Measurements from ENCODE around the gene ACBD4.

Gene ACBD4

DNA sequence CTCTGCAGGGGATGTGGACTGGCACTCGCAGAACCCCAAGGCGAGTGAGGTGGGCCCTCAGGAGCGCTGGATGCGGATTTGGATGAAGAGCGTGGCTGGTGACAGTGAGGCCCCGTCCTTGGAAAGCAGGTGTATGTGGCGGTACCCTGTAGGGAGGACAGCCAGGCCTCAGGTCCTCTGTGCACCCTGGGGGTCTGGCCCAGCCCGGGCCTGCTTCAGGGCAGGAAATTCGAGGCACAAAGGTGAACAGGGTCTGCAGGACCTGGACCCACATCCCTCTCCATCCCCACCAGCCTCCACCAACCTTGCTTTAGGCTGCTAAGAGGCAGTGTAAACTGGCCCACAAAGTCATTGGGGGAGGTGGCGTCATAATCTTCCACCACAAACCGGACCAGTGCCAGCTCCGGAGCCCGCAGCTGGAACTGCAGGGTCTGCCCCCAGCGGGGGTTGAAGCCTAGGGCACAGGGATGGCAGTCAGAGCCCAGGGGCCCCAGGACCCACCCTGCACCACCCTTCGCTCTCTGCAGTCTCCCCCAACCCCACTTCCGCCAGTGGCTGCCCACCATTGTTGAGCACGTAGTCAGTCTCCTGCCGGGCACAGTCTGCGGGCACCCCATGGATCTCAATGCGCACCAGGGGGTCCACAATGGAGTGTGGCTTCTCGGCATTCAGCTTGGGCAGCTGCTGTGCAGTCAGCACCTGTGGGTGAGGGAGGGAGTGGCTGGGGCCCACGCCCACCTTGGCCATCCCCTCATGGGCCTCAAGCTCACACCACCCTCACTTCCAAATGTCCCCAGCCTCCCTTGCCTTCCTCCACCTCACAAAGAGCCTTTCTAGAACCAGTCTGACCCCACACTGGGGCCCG, 22.7 kb upstream of the ACBD4 start:
- no peak for DNase-seq (ENCODE audit: low read depth)
- H3K4me3 ChIP-seq (ENCODE audit: control insufficient read depth, low read depth, low read length) = no peak overlapping the region
- TF ChIP-seq, protein P1, sequence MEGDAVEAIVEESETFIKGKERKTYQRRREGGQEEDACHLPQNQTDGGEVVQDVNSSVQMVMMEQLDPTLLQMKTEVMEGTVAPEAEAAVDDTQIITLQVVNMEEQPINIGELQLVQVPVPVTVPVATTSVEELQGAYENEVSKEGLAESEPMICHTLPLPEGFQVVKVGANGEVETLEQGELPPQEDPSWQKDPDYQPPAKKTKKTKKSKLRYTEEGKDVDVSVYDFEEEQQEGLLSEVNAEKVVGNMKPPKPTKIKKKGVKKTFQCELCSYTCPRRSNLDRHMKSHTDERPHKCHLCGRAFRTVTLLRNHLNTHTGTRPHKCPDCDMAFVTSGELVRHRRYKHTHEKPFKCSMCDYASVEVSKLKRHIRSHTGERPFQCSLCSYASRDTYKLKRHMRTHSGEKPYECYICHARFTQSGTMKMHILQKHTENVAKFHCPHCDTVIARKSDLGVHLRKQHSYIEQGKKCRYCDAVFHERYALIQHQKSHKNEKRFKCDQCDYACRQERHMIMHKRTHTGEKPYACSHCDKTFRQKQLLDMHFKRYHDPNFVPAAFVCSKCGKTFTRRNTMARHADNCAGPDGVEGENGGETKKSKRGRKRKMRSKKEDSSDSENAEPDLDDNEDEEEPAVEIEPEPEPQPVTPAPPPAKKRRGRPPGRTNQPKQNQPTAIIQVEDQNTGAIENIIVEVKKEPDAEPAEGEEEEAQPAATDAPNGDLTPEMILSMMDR (IDR thresholded peaks at IDR 0.05; ENCODE audit: control insufficient read depth, insufficient read depth, low read depth, low read length, missing control alignments) = no peak

DNA sequence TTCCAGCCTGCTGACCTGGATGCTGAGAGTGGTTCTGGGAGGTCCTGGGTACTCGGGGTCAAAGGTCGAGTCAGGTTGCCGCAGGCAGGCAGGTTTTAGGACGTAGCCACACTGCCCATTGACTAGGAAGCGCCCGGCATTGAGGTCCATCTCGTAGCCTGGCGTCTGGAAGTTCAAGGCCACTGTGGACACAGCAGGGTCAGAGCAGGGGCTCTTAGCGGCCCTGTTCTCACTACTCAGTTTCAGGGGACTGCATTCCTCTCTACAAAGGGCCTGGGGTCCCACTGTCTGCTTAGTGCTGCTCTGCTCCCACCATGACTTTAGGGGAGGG, 22.1 kb upstream of the ACBD4 start:
- TF ChIP-seq, protein P1 (IDR thresholded peaks at IDR 0.05; ENCODE audit: control insufficient read depth, insufficient read depth, low read depth, low read length, missing control alignments) = no peak
- H3K4me3 ChIP-seq (ENCODE audit: control insufficient read depth, low read depth, low read length) = no peak overlapping the region
- DNase-seq (ENCODE audit: low read depth) = no peak

DNA sequence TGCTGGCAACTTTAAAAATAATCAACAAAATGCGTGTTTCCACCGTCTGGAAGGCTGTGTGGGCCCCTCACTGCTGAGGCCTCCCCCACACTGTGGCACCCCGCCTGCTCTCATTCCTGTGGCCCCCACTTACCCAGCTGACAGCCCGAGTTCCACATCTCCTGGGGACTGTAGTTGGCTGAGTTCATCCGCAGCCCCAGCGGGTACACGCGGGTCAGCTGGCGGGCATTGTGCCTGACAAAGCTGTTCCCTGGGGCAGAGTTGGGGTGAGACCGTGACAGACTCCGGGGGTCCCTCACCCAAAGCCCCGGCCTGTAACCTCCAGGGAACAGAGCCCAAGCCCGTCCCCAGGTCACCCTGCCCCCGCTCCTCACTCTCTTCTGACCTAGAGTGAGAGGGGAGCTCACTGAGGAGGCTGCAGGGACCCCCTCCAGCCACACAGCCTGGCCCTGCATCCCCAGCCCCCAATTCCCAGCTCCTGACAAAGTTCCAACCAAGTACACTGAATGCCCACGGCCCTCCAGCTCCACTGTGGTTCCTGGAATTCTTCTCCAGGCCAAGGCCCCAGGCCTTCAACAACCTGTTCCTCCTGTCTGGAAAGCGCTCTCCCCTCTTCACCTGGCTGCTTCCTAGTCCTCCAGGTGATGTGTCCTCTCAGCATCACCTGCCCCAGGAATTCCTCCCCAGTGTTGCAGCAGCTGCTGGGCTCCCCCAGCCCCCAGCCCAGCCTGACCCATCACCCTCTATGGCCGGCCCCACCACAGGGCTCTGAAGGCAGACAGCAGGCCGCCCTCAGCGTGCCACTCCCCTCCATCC, 21.2 kb upstream of the ACBD4 start:
- TF ChIP-seq, protein P1 (IDR thresholded peaks at IDR 0.05; ENCODE audit: control insufficient read depth, insufficient read depth, low read depth, low read length, missing control alignments) = no peak
- H3K4me3 ChIP-seq (ENCODE audit: control insufficient read depth, low read depth, low read length) = no peak overlapping the region
- no peak for DNase-seq (ENCODE audit: low read depth)

DNA sequence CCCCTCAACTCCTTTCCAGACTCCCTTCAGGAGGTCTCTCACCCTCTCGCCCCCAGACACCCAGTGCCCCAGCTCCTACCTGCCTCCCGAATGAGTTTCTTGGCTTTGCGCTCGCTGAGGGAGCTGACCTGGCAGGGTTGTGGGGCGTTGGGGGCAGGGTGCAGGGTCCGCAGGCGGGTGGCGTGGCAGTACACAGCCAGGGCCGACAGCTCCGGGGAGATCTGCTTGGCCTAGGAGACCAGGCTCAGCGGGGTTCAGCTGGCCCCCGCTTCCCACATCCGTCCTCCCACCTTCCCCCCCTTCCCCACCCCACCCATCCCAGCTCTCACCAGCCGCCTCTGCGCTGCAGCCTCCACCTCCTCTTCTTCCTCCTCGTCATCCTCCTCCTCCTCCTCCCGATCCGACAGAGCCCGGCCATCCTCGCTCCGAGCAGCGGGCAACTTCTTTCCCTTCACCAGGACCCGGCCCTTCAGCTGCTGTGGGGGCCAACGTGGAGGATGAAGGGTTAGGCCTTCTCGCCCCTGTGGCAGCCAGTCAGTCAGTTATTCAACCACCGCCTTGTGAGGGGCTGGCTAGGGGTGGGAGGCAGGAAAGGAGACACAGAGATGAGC, 20.4 kb upstream of the ACBD4 start:
- no peak for DNase-seq (ENCODE audit: low read depth)
- TF ChIP-seq, protein P1 (IDR thresholded peaks at IDR 0.05; ENCODE audit: control insufficient read depth, insufficient read depth, low read depth, low read length, missing control alignments) = no peak
- no peak overlapping the region for H3K4me3 ChIP-seq (ENCODE audit: control insufficient read depth, low read depth, low read length)

DNA sequence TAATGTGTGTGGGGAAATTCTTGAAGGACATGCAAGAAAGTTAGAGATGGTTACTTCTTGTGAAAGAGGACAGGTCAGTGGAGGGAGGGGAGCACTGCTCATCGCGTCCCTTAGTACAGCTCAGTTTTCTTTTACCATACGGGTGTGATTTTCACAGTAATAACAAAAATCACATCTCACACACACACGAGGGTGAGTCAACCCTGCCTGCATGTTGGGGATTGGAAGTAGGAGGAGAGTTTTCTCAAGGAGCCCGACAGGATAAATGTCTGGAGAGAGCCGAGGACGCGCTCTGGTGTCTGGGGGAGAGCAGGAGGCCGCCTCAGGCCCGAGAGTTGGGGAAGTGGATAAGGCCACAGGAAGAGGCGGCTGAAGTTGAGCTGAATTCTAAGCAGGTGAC, 19.6 kb upstream of the ACBD4 start:
- DNase-seq (ENCODE audit: low read depth) = no peak
- TF ChIP-seq, protein P1 (IDR thresholded peaks at IDR 0.05; ENCODE audit: control insufficient read depth, insufficient read depth, low read depth, low read length, missing control alignments) = no peak

DNA sequence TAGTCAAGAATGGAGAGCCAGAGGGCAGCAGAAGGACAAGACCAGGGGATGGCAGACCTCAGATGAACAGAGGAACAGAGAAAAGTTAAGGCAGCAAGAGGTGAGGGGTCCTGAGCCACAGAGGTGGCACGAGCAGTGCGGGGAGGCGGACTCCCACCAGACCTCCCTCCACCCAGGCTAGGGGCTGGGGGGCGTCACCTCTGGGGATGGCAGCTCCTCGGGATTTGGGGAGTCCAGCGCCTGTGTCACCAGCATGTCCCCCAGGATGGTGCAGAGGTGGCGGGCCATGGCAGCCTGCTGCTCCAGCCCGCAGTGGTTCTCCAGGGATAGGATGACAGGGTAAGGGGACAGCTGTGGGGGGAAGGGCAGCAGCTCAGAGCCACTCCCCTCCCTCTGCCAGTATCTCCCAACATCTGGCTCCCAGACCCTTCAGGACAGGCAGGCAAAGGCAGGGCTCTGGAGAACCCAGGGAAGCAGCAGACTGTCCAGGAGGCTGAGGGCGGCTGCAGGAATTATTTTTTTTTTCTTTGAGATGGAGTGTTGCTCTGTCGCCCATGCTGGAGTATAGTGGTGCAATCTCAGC, 19.0 kb upstream of the ACBD4 start:
- H3K4me3 ChIP-seq (ENCODE audit: control insufficient read depth, low read depth, low read length) = no peak overlapping the region
- TF ChIP-seq, protein P1 (IDR thresholded peaks at IDR 0.05; ENCODE audit: control insufficient read depth, insufficient read depth, low read depth, low read length, missing control alignments) = no peak
- DNase-seq (ENCODE audit: low read depth) = no peak

More for the DNA sequence above, 19.6 kb upstream of the ACBD4 start:
- H3K4me3 ChIP-seq (ENCODE audit: control insufficient read depth, low read depth, low read length) = no peak overlapping the region
